HG02852 (cell line): ENCODE data around the gene ATAT1.

Experiments used
- ATAC-seq: cut with Tn5 transposase; IDR thresholded peaks from one replicate; pipeline ENCODE4 v1.9.1; 2021; ENCODE audit warnings: mild to moderate bottlenecking, moderate library complexity; ENCODE audit not compliant: unreplicated experiment

Gene ATAT1

DNA sequence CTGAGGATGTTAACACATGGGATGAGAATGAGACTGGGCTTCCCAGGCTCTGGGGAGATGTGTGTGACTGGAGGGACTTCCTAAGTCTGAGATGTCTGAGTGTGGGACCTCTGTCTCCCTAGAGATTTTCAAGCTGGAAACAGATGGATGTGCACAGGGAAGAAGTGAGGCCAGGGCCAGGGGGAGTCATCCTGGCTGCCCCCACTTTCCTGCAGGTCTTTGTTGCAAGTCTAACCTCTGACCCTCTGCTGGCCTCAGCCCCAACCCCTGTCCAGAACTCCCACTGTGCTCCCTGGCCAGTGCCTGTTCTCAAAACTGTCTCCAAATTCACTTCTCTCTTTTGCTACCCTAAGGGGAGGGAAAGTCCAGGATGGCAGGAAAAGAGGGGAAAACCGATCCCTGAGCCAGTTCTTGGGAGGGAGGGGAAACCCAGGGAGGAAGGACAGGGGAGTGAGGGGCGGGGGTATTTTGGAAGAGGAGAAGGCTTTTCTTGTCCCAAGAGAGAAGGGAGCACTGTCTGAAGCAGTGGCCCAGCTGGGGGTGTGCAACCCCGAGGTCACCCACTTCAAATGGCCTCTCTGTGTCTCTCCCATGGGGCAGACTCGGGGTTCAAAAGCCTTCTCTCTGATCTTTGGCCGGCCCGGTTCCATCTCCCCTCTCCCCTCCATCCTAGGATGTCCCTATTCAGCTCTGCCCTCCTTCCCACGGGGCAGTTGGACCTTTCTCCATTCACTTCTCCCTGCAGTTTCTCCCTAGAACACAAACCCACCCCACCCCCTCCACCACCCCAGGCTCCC, 56.7 kb downstream of the ATAT1 start:
- ATAC-seq = no peak

- no peak for ATAC-seq
Observed at GRCh38 chr6:30683980-30684338, 57.3 kb downstream of the ATAT1 start.

GRCh38 chr6:30684386-30685156, 57.9 kb downstream of the ATAT1 start:
- ATAC-seq = no peak

GRCh38 chr6:30685157-30686008, 58.7 kb downstream of the ATAT1 start:
- no peak for ATAC-seq

DNA sequence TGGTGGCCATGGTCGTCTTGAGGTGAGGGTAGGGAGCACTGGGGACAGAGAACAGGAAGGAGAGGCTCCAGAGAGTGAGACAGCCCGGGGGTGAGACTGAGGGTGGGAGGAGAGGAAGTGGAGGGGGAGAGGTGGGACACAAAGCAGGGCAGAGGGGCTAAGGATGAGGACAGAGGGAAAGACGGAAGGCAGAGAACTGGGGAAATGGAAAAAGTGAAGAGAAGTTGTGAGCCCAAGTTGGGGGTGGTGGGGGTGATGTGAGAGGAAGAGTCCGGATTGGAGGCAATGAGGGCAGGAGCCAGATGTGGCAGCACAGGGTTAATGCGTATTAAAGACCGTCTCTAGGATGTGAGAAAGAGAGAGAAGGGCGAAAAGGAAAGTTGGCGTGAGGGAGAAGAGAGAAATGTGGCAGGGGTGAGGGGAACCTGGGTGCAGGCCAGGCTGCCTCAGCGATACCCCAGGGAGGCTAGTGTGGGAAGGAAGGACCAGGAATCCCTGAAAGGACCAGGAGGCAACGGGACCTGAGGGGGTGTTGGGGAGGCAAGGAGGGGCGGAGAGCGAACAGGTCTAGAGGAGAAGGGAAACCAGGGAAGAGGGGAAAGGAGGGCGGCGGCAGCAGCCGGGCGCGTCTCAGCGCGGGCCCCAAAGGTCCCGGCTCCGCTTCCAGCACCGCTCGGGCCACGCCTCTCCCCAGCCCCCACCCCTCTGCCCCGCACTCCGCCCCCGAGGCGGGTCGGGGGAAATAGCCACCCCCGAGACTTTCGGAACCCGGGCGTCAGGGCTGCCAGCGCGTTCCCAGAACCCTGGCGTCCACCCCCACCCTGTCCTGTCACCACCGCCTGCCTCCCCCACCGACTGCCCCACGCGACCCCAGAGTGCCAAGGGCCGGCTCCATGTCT, 59.6 kb downstream of the ATAT1 start, which contains the start of gene PPP1R18:
Gene PPP1R18, minus strand, starts transcription at position 637 of the 899 bp plus-strand sequence. Its CDS starts 627 bp downstream, at position 10.
- ATAC-seq = peak; percentile 15

- ATAC-seq = peak; percentile 40
Observed at GRCh38 chr6:30686908-30687658, 60.4 kb downstream of the ATAT1 start.

DNA sequence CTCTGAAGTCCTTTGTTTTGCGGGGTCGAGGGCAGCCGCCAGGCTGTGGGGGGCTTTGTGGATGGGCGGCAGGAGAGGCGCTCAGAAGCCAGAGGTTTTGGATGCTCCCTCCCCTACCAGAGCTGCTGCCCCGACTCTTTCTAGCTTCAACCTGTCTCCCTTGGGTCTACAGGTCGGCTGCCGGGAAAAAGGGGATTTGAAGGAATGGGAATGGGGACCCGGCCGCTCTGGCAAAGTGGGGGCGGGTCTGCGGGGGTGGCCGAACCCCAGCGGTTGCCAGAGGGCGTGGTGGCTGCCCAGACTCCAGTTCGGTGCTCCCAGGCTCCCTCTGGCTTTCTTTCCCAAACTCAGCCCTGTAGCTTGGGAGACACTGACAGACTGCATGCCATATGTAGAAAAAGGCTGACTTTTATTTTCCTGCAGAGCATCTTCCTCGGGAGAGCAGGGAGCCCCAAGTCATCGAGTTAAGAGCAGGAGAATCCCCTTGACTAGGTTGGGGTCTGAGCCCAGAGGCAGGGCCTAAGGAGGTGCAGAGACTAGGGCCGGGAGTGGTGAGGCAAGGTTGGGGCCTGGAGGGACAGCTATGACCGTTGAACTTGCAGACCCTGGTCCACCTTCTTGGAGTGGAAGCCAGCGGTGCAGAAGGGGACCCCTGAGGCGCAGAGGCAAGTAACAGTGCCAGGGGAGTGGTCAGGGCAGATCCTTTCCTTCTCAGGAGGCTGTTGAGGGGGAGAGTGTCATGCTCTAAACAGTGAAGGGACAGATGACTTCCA, 61.2 kb downstream of the ATAT1 start:
- no peak for ATAC-seq

GRCh38 chr6:30688569-30688968, 61.9 kb downstream of the ATAT1 start:
- no peak for ATAC-seq

- no peak for ATAC-seq
Observed at GRCh38 chr6:30689022-30689865, 62.6 kb downstream of the ATAT1 start.

- ATAC-seq = no peak
Observed at GRCh38 chr6:30689985-30690384, 63.3 kb downstream of the ATAT1 start.

- ATAC-seq = peak; percentile 37
Observed at GRCh38 chr6:30690403-30691207, 63.9 kb downstream of the ATAT1 start, which contains the start of gene NRM. Gene NRM (minus strand): TSS chr6:30690984. CDS start chr6:30690974, 10 bp downstream.

DNA sequence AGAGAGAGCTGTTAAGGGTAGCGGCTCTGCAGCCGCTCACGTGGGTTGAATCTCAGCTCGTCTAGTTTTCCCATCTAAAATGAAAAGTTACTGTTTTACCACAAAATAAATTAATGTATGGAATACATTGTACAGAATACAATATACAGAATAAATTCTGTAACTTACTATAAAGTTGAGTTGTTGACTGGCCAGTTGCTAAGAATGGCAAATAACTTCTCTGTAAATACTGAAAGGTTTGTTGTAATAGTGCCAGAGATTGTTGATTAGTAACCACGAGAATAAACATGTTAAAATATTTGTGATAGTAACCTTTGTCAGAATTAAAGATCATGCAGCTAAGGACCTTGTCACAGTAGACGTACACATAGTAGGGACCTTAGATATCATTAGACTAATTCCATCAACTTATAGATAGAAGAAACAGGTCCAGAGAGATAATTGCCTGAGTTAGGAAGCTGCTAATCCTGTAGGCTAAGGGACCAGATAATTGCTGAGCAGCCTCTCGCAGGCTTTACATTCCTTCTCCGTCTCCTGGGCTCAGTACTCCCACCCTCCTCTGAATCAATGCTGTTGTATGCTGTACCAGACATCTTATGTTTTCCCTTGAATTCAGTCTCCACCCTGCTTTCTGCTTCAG, 64.7 kb downstream of the ATAT1 start:
- no peak for ATAC-seq
